OCI-LY3 (cell line): Measurements from ENCODE around the gene CST3.
"Not testable (repeated sequence)": the region's sequence is repeated elsewhere in the genome, so short reads cannot be mapped to it uniquely, and the experiment has no call there.

ENCODE experiments used
- H2AFZ ChIP-seq: fragments of 200-600, 300-600 bp; shearing (Covaris generic); 2 replicates; pipeline ENCODE4 v1.6.0; 2014; ENCODE audit warnings: antibody characterized with exemption, low read depth, low read length
- H3K27ac ChIP-seq: fragments of 200-600, 300-600 bp; sonication (generic); 2 replicates; pipeline ENCODE4 v1.5.1; 2014; ENCODE audit warnings: mild to moderate bottlenecking, low read length, moderate library complexity, mixed read lengths
- H3K27me3 ChIP-seq: fragments of 200-600, 300-600 bp; sonication (generic); 2 replicates; pipeline ENCODE4 v1.6.1; 2014; ENCODE audit warnings: low read depth, low read length, mixed read lengths
- H3K36me3 ChIP-seq: fragments of 200-600, 300-600 bp; sonication (generic); replicated peaks from 2 replicates; pipeline ENCODE3; 2014; ENCODE audit warnings: low read depth, low read length, mixed read lengths
- H3K4me1 ChIP-seq: fragments of 300-600, 200-600 bp; sonication (generic); 2 replicates; pipeline ENCODE4 v1.6.1; 2014; ENCODE audit warnings: low read length, mixed read lengths
- H3K4me2 ChIP-seq: fragments of 200-600, 300-600 bp; sonication (generic); 2 replicates; pipeline ENCODE4 v1.6.1; 2014; ENCODE audit warnings: low read length, mixed read lengths
- H3K4me3 ChIP-seq: fragments of 300-600, 200-600 bp; sonication (generic); 2 replicates; pipeline ENCODE4 v1.5.1; 2014; ENCODE audit warnings: antibody characterized with exemption, mild to moderate bottlenecking, low read length, moderate library complexity
- H3K79me2 ChIP-seq: fragments of 300-600, 200-600 bp; shearing (Covaris generic); 2 replicates; pipeline ENCODE4 v1.6.1; 2014; ENCODE audit warnings: mild to moderate bottlenecking, low read length, mixed read lengths
- H3K9ac ChIP-seq: fragments of 300-600, 200-600 bp; shearing (Covaris generic); 2 replicates; pipeline ENCODE4 v1.6.0; 2014; ENCODE audit warnings: mild to moderate bottlenecking, low read length, moderate library complexity
- H3K9me3 ChIP-seq: fragments of 200-600, 300-600 bp; shearing (Covaris generic); 2 replicates; pipeline ENCODE4 v1.6.1; 2014; ENCODE audit warnings: low read length, mixed read lengths; ENCODE audit not compliant: insufficient read depth
- H4K20me1 ChIP-seq: fragments of 200-600, 300-600 bp; sonication (generic); 2 replicates; pipeline ENCODE4 v1.6.1; 2016; ENCODE audit warnings: low read length, mixed read lengths; ENCODE audit not compliant: insufficient read depth
- CTCF ChIP-seq: fragments of 200-600, 300-600 bp; sonication (generic); IDR thresholded peaks from 2 replicates; pipeline ENCODE4 v1.5.1; 2014; ENCODE audit warnings: antibody characterized with exemption, low read length, low read depth
- EZH2phosphoT487 ChIP-seq: fragments of 200-600 bp; shearing (Covaris generic); IDR thresholded peaks from 2 replicates; pipeline ENCODE4 v1.6.1; 2018; ENCODE audit warnings: antibody characterized with exemption, mixed run types, low read depth

The CST3 gene

GRCh38 chr20:23666698-23667097 lies 28.9 kb upstream of the CST3 start:
- Histone ChIP-seq H3K4me2 (no peak overlapping the region), H3K79me2 (no peaks in the 10 kb centered on the region), H3K4me3 (no peak overlapping the region), H3K36me3 (no peaks in the 10 kb centered on the region), H2AFZ (no peak overlapping the region), H3K27ac (no peak overlapping the region), H3K4me1 (no peaks in the 10 kb centered on the region), H3K27me3 (peaks cover 15% of the 10 kb centered on the region), H3K9ac (no peak overlapping the region), H3K9me3 (no peaks in the 10 kb centered on the region), H4K20me1 (no peaks in the 10 kb centered on the region)
- no peak for TF ChIP-seq EZH2phosphoT487
- TF ChIP-seq CTCF: no peak

- Histone ChIP-seq H3K27ac (no peak overlapping the region), H4K20me1 (no peaks in the 10 kb centered on the region), H3K4me1 (no peaks in the 10 kb centered on the region), H3K27me3 (peaks cover 16% of the 10 kb centered on the region), H3K4me2 (no peak overlapping the region), H3K4me3 (no peak overlapping the region), H3K9me3 (no peaks in the 10 kb centered on the region), H3K79me2 (no peaks in the 10 kb centered on the region), H3K36me3 (no peaks in the 10 kb centered on the region), H2AFZ (no peak overlapping the region), H3K9ac (no peak overlapping the region)
- no peak for TF ChIP-seq EZH2phosphoT487
- peak; percentile 33 for TF ChIP-seq CTCF
These were observed 28.4 kb upstream of the CST3 start for GRCh38 chr20:23666189-23666588.

- no peak overlapping the region for H3K9ac ChIP-seq
- no peaks in the 10 kb centered on the region for H3K9me3 ChIP-seq
- TF ChIP-seq CTCF (no peak), EZH2phosphoT487 (no peak)
- H3K27ac ChIP-seq: no peak overlapping the region
- H3K4me3 ChIP-seq: no peak overlapping the region
- H3K27me3 ChIP-seq: peaks cover 22% of the 10 kb centered on the region
- no peaks in the 10 kb centered on the region for H3K4me1 ChIP-seq
- no peaks in the 10 kb centered on the region for H3K36me3 ChIP-seq
- no peaks in the 10 kb centered on the region for H3K79me2 ChIP-seq
- H2AFZ ChIP-seq: no peak overlapping the region
- H4K20me1 ChIP-seq: no peaks in the 10 kb centered on the region
- no peak overlapping the region for H3K4me2 ChIP-seq
These were observed 27.2 kb upstream of the CST3 start for GRCh38 chr20:23664954-23665353.

- not testable (repeated sequence) for H3K4me1 ChIP-seq, H3K4me3 ChIP-seq, H3K4me2 ChIP-seq, H3K79me2 ChIP-seq, H3K9ac ChIP-seq, H2AFZ ChIP-seq, H3K9me3 ChIP-seq, H3K36me3 ChIP-seq, H3K27ac ChIP-seq, H4K20me1 ChIP-seq
- H3K27me3 ChIP-seq: peaks cover 22% of the 10 kb centered on the region
These were observed 26.3 kb upstream of the CST3 start for GRCh38 chr20:23664046-23664445.

- TF ChIP-seq CTCF (no peak), EZH2phosphoT487 (no peak)
- H4K20me1 ChIP-seq: no peaks in the 10 kb centered on the region
- H3K9me3 ChIP-seq: no peaks in the 10 kb centered on the region
- H3K4me2 ChIP-seq: no peak overlapping the region
- no peaks in the 10 kb centered on the region for H3K79me2 ChIP-seq
- no peaks in the 10 kb centered on the region for H3K36me3 ChIP-seq
- H3K27me3 ChIP-seq: peaks cover 22% of the 10 kb centered on the region
- H2AFZ ChIP-seq: no peak overlapping the region
- no peak overlapping the region for H3K4me3 ChIP-seq
- H3K9ac ChIP-seq: no peak overlapping the region
- no peak overlapping the region for H3K27ac ChIP-seq
- H3K4me1 ChIP-seq: no peaks in the 10 kb centered on the region
These were observed 25.4 kb upstream of the CST3 start for GRCh38 chr20:23663180-23663579.
